SK-N-SH treated with all-trans-retinoic acid at 6 μM for 48 hours (cell line): Measurements from ENCODE around the gene DGAT2L6.

Experiments used
- ATAC-seq: fragments of 200-7000 bp; cut with Tn5 transposase; 3 replicates; pipeline ENCODE4 v1.9.1; 2020; ENCODE audit warnings: mild to moderate bottlenecking, moderate library complexity
- ARNTL ChIP-seq: fragments of 450-650 bp; formaldehyde crosslinking; IDR thresholded peaks from 2 replicates; pipeline ENCODE4 v1.5.0; 2020; ENCODE audit warnings: low read depth, mild to moderate bottlenecking, moderate library complexity, borderline replicate concordance
- BACH2 ChIP-seq: fragments of 250-450 bp; sonication (Bioruptor Pico); IDR thresholded peaks from 2 replicates; pipeline ENCODE4 v1.9.0; 2021; ENCODE audit warnings: mild to moderate bottlenecking, borderline replicate concordance
- CSDC2 ChIP-seq: fragments of 250-450 bp; sonication (Bioruptor Pico); IDR thresholded peaks from 2 replicates; pipeline ENCODE4 v1.5.0; 2020; ENCODE audit warnings: mild to moderate bottlenecking, moderate library complexity
- ESRRG ChIP-seq: fragments of 250-450 bp; sonication (Bioruptor Pico); IDR thresholded peaks from 2 replicates; pipeline ENCODE4 v1.6.1; 2021; ENCODE audit warnings: mild to moderate bottlenecking
- ISL1 ChIP-seq: fragments of 250-450 bp; sonication (Bioruptor Pico); IDR thresholded peaks from 2 replicates; pipeline ENCODE4 v2.1.2; 2022; ENCODE audit warnings: mild to moderate bottlenecking, moderate library complexity
- OSR1 ChIP-seq: fragments of 250-450 bp; sonication (Bioruptor Pico); IDR thresholded peaks from 2 replicates; pipeline ENCODE4 v1.8.0; 2022; ENCODE audit warnings: moderate library complexity, mild to moderate bottlenecking, inconsistent platforms
- PPARA ChIP-seq: fragments of 250-450 bp; sonication (Bioruptor Pico); IDR thresholded peaks from 2 replicates; pipeline ENCODE4 v1.5.0; 2020; ENCODE audit warnings: mild to moderate bottlenecking, borderline replicate concordance
- RARB ChIP-seq: fragments of 250-450 bp; sonication (Bioruptor Pico); IDR thresholded peaks from 2 replicates; pipeline ENCODE4 v1.8.0; 2021; ENCODE audit warnings: mild to moderate bottlenecking, moderate library complexity
- SNAI2 ChIP-seq: fragments of 250-450 bp; sonication (Bioruptor Pico); IDR thresholded peaks from 2 replicates; pipeline ENCODE4 v1.5.0; 2020; ENCODE audit warnings: mild to moderate bottlenecking, moderate library complexity
- TCF4 ChIP-seq: fragments of 250-450 bp; sonication (Bioruptor Pico); IDR thresholded peaks from 2 replicates; pipeline ENCODE4 v1.8.0; 2021; ENCODE audit warnings: mild to moderate bottlenecking, moderate library complexity, borderline replicate concordance
- TOX ChIP-seq: fragments of 250-450 bp; sonication (Bioruptor Pico); IDR thresholded peaks from 2 replicates; pipeline ENCODE4 v1.8.0; 2021; ENCODE audit warnings: mild to moderate bottlenecking, moderate library complexity, borderline replicate concordance
- ZC3H10 ChIP-seq: fragments of 250-450 bp; sonication (Bioruptor Pico); IDR thresholded peaks from 2 replicates; pipeline ENCODE4 v1.5.1; 2021; ENCODE audit warnings: mild to moderate bottlenecking, moderate library complexity
- ZFP3 ChIP-seq: fragments of 250-450 bp; sonication (Bioruptor Pico); IDR thresholded peaks from 2 replicates; pipeline ENCODE4 v1.5.0; 2020; ENCODE audit warnings: mild to moderate bottlenecking, moderate library complexity
- ZFP30 ChIP-seq: fragments of 450-650 bp; formaldehyde crosslinking; IDR thresholded peaks from 2 replicates; pipeline ENCODE4 v1.5.0; 2022; ENCODE audit warnings: mild to moderate bottlenecking, moderate library complexity
- ZNF565 ChIP-seq: fragments of 450-650 bp; formaldehyde crosslinking; conservative IDR thresholded peaks from 2 replicates; pipeline ENCODE4 v1.5.0; 2020; ENCODE audit warnings: low read depth, mild to moderate bottlenecking, moderate library complexity
- ZNF70 ChIP-seq: fragments of 450-650 bp; formaldehyde crosslinking; IDR thresholded peaks from 2 replicates; pipeline ENCODE4 v1.5.0; 2020; ENCODE audit warnings: mild to moderate bottlenecking, moderate library complexity
- ZNF8 ChIP-seq: fragments of 450-650 bp; formaldehyde crosslinking; IDR thresholded peaks from 2 replicates; pipeline ENCODE4 v1.5.0; 2020; ENCODE audit warnings: mild to moderate bottlenecking, moderate library complexity
- TF ChIP-seq, protein P1 (sequence below): fragments of 250-450 bp; sonication (Bioruptor Pico); IDR thresholded peaks from 2 replicates; pipeline ENCODE4 v1.5.0; 2020; ENCODE audit warnings: mild to moderate bottlenecking, moderate library complexity
- TF ChIP-seq, protein P2 (sequence below): fragments of 250-450 bp; sonication (Bioruptor Pico); IDR thresholded peaks from 2 replicates; pipeline ENCODE4 v1.5.1; 2020; ENCODE audit warnings: low read depth, mild to moderate bottlenecking, moderate library complexity
- TF ChIP-seq, protein P3 (sequence below): fragments of 250-450 bp; sonication (Bioruptor Pico); IDR thresholded peaks from 2 replicates; pipeline ENCODE4 v1.8.0; 2021; ENCODE audit warnings: low read depth, mild to moderate bottlenecking, moderate library complexity, borderline replicate concordance
- TF ChIP-seq, protein P4 (sequence below): fragments of 250-450 bp; sonication (Bioruptor Pico); IDR thresholded peaks from 2 replicates; pipeline ENCODE4 v1.8.0; 2020; ENCODE audit warnings: mild to moderate bottlenecking, moderate library complexity, borderline replicate concordance
- TF ChIP-seq, protein P5 (sequence below): fragments of 250-450 bp; sonication (Bioruptor Pico); IDR thresholded peaks from 2 replicates; pipeline ENCODE4 v1.5.1; 2021; ENCODE audit warnings: mild to moderate bottlenecking, moderate library complexity

The DGAT2L6 gene, protein sequence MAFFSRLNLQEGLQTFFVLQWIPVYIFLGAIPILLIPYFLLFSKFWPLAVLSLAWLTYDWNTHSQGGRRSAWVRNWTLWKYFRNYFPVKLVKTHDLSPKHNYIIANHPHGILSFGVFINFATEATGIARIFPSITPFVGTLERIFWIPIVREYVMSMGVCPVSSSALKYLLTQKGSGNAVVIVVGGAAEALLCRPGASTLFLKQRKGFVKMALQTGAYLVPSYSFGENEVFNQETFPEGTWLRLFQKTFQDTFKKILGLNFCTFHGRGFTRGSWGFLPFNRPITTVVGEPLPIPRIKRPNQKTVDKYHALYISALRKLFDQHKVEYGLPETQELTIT

DNA sequence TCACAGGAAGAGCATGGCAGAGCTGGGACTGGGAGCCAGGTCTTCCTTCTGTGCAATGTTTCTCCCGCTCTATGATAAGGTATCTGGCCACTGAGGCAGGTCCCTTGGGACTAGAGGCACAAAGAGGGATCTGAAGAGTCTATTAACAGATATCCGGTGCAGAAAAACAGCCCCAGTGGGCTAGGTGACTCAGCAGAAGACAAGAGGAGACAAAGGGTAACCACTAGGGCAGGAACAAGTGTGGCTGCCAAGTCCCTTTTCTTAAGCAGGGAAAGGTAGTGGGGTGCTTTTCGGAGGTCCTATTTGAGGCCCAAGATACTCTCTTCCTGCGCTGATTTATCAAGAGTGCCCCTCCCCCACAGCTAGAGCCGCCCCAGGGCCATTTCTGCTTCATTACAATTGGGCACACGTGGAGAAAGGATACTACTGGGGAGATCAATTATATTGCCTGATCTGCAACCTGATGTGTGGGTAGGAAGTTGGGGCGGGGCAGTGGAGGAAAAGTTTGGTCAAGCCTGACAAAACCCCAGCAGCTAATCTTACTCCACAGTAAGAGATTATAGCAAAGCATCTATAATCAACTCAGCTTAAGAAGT is at the start of gene DGAT2L6:
Gene DGAT2L6 (plus strand): TSS at position 546 of the 596 bp plus-strand sequence. CDS start 100 bp downstream, outside the sequence.
- TF ChIP-seq, protein P1, sequence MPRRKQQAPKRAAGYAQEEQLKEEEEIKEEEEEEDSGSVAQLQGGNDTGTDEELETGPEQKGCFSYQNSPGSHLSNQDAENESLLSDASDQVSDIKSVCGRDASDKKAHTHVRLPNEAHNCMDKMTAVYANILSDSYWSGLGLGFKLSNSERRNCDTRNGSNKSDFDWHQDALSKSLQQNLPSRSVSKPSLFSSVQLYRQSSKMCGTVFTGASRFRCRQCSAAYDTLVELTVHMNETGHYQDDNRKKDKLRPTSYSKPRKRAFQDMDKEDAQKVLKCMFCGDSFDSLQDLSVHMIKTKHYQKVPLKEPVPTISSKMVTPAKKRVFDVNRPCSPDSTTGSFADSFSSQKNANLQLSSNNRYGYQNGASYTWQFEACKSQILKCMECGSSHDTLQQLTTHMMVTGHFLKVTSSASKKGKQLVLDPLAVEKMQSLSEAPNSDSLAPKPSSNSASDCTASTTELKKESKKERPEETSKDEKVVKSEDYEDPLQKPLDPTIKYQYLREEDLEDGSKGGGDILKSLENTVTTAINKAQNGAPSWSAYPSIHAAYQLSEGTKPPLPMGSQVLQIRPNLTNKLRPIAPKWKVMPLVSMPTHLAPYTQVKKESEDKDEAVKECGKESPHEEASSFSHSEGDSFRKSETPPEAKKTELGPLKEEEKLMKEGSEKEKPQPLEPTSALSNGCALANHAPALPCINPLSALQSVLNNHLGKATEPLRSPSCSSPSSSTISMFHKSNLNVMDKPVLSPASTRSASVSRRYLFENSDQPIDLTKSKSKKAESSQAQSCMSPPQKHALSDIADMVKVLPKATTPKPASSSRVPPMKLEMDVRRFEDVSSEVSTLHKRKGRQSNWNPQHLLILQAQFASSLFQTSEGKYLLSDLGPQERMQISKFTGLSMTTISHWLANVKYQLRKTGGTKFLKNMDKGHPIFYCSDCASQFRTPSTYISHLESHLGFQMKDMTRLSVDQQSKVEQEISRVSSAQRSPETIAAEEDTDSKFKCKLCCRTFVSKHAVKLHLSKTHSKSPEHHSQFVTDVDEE, result no peak
- TF ChIP-seq RARB (CRISPR knock-in tag) (no peak), ZC3H10 (no peak), OSR1 (CRISPR knock-in tag) (no peak), ZNF70 (CRISPR knock-in tag) (no peak), ZNF8 (CRISPR knock-in tag) (no peak), ARNTL (no peak)
- no peak for ATAC-seq

DNA sequence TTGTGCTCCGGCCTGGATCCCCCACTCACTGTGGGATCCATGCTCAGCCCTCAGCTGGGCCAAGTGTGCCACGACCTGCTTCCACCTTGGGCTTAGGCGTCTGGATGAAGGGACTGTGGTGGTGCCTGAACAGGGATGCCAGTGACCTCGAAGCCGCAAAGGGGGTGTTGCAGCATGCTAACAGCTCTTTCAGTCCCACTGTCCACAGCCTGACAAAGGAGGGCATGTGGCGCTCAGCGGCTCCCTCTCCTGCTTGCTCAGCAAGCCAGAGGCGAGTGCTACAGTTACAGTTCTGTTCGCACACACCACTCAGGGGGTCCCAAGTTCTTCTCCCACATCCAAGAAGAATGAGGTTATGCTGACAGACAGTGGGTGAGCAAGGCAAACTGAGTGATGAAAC is 49.2 kb upstream of the DGAT2L6 start:
- no peak for TF ChIP-seq ZNF8 (CRISPR knock-in tag)
- TF ChIP-seq ARNTL, result no peak
- no peak for TF ChIP-seq ESRRG (CRISPR knock-in tag)
- TF ChIP-seq ZC3H10, result no peak
- TF ChIP-seq, protein P2, sequence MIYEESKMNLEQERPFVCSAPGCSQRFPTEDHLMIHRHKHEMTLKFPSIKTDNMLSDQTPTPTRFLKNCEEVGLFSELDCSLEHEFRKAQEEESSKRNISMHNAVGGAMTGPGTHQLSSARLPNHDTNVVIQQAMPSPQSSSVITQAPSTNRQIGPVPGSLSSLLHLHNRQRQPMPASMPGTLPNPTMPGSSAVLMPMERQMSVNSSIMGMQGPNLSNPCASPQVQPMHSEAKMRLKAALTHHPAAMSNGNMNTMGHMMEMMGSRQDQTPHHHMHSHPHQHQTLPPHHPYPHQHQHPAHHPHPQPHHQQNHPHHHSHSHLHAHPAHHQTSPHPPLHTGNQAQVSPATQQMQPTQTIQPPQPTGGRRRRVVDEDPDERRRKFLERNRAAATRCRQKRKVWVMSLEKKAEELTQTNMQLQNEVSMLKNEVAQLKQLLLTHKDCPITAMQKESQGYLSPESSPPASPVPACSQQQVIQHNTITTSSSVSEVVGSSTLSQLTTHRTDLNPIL (CRISPR knock-in tag), result no peak
- TF ChIP-seq TCF4 (CRISPR knock-in tag), result no peak
- no peak for TF ChIP-seq ZFP3 (CRISPR knock-in tag)
- TF ChIP-seq, protein P3, sequence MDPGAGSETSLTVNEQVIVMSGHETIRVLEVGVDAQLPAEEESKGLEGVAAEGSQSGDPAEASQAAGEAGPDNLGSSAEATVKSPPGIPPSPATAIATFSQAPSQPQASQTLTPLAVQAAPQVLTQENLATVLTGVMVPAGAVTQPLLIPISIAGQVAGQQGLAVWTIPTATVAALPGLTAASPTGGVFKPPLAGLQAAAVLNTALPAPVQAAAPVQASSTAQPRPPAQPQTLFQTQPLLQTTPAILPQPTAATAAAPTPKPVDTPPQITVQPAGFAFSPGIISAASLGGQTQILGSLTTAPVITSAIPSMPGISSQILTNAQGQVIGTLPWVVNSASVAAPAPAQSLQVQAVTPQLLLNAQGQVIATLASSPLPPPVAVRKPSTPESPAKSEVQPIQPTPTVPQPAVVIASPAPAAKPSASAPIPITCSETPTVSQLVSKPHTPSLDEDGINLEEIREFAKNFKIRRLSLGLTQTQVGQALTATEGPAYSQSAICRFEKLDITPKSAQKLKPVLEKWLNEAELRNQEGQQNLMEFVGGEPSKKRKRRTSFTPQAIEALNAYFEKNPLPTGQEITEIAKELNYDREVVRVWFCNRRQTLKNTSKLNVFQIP (CRISPR knock-in tag), result no peak
- TF ChIP-seq RARB (CRISPR knock-in tag), result no peak
- TF ChIP-seq PPARA (CRISPR knock-in tag), result no peak
- no peak for TF ChIP-seq BACH2
- TF ChIP-seq TOX (CRISPR knock-in tag), result no peak
- no peak for TF ChIP-seq ISL1 (CRISPR knock-in tag)
- TF ChIP-seq CSDC2 (CRISPR knock-in tag), result no peak
- TF ChIP-seq, protein P4, sequence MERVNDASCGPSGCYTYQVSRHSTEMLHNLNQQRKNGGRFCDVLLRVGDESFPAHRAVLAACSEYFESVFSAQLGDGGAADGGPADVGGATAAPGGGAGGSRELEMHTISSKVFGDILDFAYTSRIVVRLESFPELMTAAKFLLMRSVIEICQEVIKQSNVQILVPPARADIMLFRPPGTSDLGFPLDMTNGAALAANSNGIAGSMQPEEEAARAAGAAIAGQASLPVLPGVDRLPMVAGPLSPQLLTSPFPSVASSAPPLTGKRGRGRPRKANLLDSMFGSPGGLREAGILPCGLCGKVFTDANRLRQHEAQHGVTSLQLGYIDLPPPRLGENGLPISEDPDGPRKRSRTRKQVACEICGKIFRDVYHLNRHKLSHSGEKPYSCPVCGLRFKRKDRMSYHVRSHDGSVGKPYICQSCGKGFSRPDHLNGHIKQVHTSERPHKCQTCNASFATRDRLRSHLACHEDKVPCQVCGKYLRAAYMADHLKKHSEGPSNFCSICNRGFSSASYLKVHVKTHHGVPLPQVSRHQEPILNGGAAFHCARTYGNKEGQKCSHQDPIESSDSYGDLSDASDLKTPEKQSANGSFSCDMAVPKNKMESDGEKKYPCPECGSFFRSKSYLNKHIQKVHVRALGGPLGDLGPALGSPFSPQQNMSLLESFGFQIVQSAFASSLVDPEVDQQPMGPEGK, result no peak
- no peak for TF ChIP-seq ZNF565 (CRISPR knock-in tag)
- no peak for TF ChIP-seq ZFP30 (CRISPR knock-in tag)
- TF ChIP-seq, protein P5, sequence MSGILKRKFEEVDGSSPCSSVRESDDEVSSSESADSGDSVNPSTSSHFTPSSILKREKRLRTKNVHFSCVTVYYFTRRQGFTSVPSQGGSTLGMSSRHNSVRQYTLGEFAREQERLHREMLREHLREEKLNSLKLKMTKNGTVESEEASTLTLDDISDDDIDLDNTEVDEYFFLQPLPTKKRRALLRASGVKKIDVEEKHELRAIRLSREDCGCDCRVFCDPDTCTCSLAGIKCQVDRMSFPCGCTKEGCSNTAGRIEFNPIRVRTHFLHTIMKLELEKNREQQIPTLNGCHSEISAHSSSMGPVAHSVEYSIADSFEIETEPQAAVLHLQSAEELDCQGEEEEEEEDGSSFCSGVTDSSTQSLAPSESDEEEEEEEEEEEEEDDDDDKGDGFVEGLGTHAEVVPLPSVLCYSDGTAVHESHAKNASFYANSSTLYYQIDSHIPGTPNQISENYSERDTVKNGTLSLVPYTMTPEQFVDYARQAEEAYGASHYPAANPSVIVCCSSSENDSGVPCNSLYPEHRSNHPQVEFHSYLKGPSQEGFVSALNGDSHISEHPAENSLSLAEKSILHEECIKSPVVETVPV (CRISPR knock-in tag), result no peak
- TF ChIP-seq SNAI2 (CRISPR knock-in tag), result no peak
- TF ChIP-seq, protein P1, result no peak
- ATAC-seq, result no peak
